ENCODE measurements around the gene MRPL51.
"Not testable (repeated sequence)": the region's sequence is repeated elsewhere in the genome, so short reads cannot be mapped to it uniquely, and the experiment has no call there.

Gene MRPL51

GRCh38 chr12:6532051-6532926, 39.2 kb upstream of the MRPL51 start:
- DNase-seq, result peak; percentile 31

GRCh38 chr12:6530576-6531260, 37.7 kb upstream of the MRPL51 start:
- DNase-seq, result no peak

- no peak for DNase-seq
Measured at GRCh38 chr12:6529291-6529737, 36.3 kb upstream of the MRPL51 start.

- DNase-seq, result no peak
Measured at GRCh38 chr12:6528539-6529235, 35.6 kb upstream of the MRPL51 start.

- DNase-seq, result no peak
Measured at GRCh38 chr12:6527711-6528110, 34.6 kb upstream of the MRPL51 start.

- no peak for DNase-seq
Measured at GRCh38 chr12:6526766-6527525, 33.9 kb upstream of the MRPL51 start.

- DNase-seq, result no peak
Measured at GRCh38 chr12:6526201-6526600, 33.1 kb upstream of the MRPL51 start.

- DNase-seq, result no peak
Measured at GRCh38 chr12:6524648-6525047, 31.6 kb upstream of the MRPL51 start.

- DNase-seq, result no peak
Measured at GRCh38 chr12:6523708-6524107, 30.6 kb upstream of the MRPL51 start.

- no peak for DNase-seq
Measured at GRCh38 chr12:6522193-6522592, 29.1 kb upstream of the MRPL51 start.

- no peak for DNase-seq
Measured at GRCh38 chr12:6520186-6520585, 27.1 kb upstream of the MRPL51 start.

- no peak for DNase-seq
Measured at GRCh38 chr12:6508087-6508486, 15.0 kb upstream of the MRPL51 start.

GRCh38 chr12:6507102-6507998, 14.3 kb upstream of the MRPL51 start:
- no peak for DNase-seq

GRCh38 chr12:6500466-6500865, 7.4 kb upstream of the MRPL51 start:
- no peak for DNase-seq

GRCh38 chr12:6497291-6497690, 4.2 kb upstream of the MRPL51 start:
- not testable (repeated sequence) for DNase-seq

GRCh38 chr12:6494968-6495367, 1.9 kb upstream of the MRPL51 start:
- no peak for DNase-seq

- DNase-seq, result no peak
Measured at GRCh38 chr12:6494258-6494743, 1.2 kb upstream of the MRPL51 start.

- peak; percentile 85 for DNase-seq
Measured at GRCh38 chr12:6493497-6494257, 615 bp upstream of the MRPL51 start, which contains the start of gene NCAPD2. TSS of gene NCAPD2 (plus strand) at chr12:6494102. CDS start at chr12:6495099, 997 bp downstream.

- DNase-seq, result not testable (repeated sequence)
Measured at GRCh38 chr12:6490673-6491072, 2.4 kb downstream of the MRPL51 start.

- no peak for DNase-seq
Measured at GRCh38 chr12:6489449-6489848, 3.6 kb downstream of the MRPL51 start.
